NCI-H345 treated with DMSO at 0.1 percent for 48 hours (cell line): ENCODE measurements around the gene DOCK2.
"Not testable (repeated sequence)": the region's sequence is repeated elsewhere in the genome, so short reads cannot be mapped to it uniquely, and the experiment has no call there.

Experiments
- DNase-seq: peaks from one replicate; lab custom pipeline; 2025; ENCODE audit not compliant: unreplicated experiment; lab: John Stamatoyannopoulos, UW

The DOCK2 gene

DNA sequence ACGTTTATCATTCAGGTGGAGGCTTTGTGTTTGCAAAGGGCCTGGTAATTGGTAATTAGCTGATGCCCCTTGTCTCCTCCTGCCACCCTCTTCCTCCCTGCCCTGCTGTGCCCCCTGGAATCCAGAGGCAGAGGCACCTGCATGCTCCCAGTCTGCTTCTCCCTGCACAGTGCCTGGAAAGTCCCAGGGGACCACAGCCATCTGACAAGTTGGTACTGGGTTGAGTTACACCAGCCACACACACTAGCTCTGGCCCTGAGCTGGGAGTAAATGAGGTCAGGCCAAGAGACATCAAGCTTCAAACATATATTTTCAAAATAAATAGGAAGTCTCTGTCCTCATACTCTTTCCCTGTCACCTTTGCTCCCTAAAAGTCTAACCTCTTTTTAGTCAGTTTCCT is 286.9 kb downstream of the DOCK2 start:
- no peak for DNase-seq

DNA sequence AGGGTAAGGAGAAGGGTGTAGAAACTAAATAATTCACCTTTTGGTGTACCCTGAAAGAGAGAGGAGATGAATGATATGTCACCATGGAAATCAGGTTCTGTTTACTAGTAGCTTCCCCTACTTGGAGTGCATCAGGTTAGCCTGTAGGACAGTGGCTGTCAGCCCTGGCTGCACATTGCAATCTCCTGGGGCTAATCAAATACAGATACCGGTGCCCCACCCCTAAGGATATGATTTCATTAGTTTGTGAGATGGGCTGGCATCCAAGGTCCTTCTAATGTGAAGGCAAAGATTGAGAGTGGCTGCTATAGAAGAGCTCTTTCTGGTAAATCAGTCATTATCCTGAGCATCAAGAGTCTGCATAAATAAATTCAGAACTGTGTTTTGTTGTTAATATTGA is 296.1 kb downstream of the DOCK2 start:
- no peak for DNase-seq

DNA sequence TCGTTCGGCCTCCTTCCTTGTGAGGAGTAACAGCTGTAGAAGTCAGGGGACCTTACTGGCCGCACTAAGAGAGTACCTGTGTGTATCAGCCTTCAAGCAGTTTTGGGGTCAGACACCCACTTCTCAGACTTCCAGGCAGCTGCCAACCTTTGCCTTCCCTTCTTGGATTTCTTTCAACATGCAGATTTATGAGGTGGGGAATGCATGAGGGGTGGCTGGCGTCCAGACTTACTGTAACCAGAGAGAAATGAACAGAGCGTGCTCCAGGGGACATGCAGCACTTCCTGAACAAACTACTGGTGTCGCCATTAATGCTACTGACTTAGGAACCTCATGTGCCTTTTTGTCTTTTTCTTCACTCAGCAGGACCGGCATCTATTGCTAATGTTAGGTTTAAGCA is 296.5 kb downstream of the DOCK2 start:
- DNase-seq = no peak

DNA sequence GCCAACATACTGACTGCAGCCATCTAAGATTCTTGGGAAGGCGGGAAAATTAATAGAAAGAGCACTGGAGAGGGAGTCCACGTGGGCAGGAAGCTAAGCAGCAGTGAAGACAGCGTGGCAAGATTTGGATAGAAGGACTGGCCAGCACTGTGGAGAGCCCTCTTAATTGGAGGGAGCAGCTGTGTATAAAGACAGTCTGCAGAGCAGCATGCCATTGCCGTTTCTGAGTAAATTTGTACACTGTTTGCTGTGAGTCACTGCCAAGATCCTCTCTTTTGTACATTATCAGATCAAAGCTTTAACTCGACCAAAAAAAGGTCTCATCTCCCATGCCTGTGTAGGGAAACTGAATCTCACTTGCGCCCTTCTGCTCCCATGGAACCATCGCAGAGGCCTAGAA is 297.9 kb downstream of the DOCK2 start:
- DNase-seq = no peak

DNA sequence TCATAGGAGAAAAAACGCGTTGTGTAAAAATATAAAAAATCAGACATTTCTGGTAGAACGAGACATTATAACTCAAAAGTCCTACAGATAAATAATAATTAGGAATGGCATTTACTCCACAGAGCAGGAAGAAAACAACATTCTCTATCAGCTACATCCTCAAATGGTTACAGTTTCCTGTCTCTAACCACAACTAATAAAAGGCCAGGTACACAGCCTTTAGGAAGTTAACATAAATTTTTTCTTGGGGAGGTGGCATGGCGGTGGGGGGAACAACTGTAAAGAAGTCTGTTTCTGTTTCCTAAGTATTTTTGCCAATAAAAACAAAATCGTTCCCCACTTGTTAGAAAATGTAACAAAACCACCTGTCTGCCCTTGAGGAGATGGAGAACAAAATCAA is 298.7 kb downstream of the DOCK2 start:
- DNase-seq = no peak

DNA sequence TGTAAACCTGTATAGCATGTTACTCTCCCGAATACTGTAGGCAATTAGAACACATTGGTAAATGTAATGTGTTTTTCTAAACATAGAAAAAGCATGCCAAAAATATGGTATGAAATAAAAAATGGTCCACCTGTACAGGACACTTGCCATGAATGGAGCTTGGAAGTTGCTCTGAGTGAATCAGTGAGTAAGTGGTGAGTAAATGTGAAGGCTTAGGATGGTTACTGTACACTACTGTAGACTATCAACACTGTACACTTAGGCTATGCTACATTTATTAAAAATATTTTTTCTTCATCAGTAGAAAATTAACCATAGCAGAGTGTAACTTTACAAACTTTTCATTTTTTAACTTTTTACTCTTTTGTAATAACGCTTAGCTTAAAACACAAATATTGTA is 301.4 kb downstream of the DOCK2 start:
- DNase-seq = no peak

DNA sequence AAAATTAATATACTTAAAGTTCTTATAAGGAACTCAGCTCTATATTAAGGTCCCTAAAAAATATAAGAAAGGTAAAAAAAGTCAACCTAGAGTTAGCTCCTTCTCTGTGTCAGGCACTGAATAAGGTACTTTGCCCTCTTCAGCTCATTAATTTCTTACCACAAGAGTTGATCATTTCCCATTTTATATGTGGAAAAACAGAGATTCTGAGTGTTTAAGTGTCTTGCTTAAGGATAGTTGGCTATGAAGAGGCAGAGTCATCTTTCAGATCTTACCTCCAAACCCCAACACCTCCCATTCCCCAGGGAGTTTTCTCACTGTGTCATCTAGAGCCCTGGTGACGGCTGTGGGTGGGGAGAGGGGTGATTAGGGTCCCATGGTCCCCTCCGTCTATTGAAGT is 302.7 kb downstream of the DOCK2 start:
- DNase-seq = no peak

DNA sequence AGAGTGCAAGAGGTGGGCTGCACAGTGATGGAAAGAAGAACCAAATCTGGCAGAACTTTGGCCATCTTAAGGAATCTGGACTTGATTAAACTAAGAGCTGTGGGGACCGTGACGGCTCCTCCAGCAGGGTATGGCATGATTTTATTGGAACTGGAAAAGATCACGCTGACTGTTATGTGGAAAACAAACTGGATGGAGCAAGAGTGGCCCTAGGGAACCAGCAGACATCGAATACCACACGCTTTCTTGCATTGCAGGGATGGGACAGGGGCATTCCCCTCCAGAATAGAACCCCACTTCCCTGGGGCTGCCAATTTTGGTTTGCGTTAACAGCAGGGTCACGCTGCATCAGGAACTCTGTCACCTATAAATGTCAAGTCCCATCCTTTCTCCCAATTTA is 304.5 kb downstream of the DOCK2 start:
- no peak for DNase-seq

DNA sequence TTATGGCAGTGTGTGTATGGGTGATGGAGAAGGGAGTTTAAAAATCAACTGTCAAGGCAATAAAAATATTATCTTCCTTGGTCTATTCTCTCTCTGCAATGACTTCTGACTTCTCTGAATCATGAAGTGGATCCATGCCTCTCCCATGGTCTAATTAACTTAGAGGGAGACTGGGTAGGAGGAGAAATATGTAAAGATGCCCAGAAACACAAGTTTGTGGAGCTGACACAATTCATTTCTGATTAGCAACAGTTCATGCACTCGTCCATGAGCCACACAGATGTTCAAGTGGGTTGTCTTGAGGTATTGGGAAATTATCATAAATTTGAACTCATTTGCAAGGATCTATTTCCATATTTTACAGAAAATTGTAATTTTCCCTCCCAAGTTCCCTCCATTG is 305.1 kb downstream of the DOCK2 start:
- no peak for DNase-seq

DNA sequence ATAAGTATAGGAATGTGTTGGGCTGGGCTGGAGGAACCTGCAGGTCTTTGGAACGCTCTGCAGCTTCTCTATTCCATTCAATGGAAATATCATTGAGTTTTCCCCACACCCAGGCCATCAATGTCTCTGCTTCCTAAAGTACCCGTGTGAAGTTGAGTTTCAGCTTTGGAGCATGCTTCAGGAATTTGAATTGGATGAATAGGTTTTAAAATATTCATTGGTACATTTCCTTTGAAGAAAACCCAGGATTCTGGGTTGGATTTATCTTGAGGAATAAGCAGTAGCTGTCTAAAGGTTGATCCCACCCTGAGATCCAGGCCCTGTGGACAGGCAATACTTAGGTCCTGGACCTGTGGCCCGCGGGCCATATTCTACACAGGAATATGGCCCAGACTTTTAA is 306.0 kb downstream of the DOCK2 start:
- no peak for DNase-seq

DNA sequence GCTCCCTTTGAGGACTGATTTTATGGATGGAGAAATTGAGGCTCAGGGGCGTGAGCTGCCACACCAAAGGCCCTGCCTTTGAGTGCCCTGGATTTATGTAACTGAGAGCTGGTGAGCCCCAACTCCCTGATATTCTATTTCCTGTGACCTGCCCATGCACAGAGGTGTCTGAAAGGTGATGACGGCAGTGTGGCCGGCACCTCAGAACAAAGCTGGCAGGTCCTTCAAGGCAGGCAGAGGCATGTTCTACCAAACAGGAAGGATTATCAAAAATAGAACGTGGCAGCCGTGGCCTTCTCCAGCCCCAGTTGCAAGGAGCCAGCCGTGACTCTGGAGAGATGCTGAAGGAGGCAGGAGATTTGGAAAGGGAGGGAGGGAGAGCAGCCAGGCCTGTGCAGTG is 307.0 kb downstream of the DOCK2 start:
- no peak for DNase-seq

DNA sequence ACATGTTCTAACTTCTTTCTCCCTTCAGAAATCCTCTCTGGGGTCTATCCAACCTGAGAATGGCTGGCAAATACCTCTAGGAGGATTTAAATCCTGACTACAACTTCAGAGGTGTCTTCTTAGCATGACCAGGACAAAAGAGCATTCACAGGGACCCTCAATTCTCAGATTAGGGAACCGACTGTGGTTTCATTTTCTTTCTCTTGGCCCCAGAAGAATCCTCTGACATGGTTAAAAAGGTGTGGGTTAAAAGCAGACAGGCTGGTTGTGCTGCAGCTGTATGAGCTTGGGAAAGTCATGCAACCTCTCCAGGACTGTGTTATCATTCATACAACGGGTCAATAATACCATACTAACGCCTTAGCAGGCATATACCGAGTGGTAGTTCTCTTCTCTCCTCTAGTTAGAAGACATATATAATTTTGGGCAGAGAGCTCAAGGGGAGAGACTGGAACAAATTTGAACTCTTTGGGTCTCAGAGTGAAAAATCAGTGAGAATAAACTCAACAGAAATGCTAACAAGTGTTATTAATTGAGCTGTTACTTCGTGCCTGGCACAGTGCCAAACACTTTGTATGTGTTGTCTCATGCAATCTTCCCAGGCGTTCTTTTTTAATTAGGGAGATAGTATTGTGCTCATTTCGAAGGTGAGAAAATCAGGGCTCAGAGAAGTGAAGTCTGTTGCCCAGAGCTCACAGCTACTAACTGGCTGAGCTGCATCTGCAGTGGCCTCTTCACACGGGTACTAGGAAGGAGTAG is 308.0 kb downstream of the DOCK2 start:
- no peak for DNase-seq

DNA sequence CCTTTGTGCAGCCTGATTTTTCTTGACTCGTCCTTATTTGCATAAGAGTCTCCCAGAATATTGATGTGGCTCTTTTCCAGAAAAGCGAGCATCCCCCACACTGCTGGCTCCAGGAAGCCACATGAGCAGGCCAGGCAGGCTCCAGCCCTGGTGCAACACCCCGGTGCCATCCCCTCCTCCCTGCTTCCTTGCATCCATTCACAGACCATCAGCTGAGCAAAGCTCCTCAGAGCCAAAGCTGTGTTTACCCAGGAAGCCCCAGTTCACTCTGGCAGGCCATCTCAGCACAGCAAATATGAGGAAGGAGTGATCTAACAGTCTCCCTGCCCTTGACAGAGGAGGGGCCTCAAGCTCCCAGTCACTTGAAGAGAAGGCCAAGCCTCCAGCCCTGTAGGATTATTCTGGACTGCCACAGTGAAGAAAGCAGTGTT is 308.8 kb downstream of the DOCK2 start:
- no peak for DNase-seq

DNA sequence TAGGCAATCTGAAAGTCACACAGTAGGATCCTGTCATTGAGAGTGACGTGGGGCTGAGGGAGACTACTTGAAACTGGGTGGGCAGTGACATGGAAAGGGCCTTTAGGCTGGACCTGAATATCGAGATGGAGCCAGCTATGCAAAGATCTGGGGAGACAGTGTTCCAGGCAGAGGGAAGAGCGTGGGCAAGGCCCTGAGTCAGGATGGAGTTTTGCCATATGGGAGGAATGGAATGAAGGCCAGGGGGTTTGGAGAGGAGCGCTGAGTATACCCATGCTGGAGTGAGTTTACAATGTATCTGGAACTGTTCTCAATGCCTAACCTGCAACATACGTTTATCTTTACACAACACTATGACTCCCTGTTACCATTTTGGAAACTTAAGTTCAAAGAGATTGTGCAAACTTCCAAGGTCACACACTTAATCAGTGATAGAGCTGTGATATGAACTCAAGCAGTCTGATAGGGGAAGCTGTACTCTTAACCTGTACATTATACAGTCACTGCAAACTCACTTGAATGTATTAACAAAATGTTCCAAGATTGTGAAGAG is 309.7 kb downstream of the DOCK2 start:
- DNase-seq = no peak

DNA sequence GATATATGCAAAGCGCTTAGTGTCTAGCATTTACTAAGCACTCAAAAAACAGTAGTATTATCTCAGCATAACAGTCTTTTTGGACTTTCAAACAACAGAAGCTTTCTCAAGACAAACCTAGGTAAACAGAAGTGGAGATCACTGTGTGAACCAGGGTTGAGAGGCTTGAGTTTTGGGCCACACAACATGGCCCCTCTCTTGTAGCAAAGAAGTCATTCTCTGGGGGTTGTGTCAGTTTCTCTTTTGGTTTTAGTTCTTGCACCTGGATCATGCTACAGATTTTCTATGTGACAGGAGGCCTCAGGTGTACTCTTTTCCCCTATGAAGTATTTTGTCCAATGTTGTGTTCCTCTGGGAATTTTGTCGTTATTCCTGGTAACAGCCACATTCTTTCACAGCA is 313.3 kb downstream of the DOCK2 start:
- no peak for DNase-seq

DNA sequence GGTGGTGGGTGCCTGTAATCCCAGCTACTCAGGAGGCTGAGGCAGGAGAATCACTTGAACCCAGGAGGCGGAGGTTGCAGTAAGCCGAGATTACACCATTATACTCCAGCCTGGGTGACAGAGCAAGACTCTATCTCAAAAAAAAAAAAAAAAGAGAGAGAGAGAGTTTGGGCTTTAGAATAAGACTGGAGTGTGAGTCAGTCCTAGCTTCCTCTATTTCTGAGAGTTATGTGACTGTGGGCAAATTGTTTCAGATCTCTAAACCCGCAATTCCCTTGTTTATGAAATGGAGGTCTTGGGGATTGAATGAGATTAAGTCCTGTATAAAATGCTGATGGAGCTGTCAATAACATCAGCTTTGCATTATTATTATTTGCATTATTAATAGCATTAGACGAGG is 316.1 kb downstream of the DOCK2 start:
- DNase-seq = not testable (repeated sequence)

DNA sequence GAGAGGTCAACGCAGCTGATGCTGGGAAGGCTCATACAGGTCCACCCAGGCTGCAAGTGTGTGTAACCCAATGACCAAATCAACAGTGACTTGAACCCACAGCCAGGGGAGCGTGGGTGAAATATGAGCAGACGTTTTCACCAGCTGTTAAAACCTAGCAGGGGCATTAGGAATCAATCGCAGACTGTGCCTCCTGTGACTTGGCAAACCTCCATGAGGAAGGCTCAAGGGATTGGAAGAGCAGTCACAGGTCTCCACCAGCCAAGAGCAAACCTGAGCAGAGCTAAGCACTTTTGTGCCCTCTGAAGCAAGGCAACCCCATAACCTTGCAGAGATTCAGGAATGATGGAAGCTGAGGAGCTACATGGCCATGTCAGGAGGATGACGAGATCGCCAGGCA is 317.7 kb downstream of the DOCK2 start:
- DNase-seq = no peak

DNA sequence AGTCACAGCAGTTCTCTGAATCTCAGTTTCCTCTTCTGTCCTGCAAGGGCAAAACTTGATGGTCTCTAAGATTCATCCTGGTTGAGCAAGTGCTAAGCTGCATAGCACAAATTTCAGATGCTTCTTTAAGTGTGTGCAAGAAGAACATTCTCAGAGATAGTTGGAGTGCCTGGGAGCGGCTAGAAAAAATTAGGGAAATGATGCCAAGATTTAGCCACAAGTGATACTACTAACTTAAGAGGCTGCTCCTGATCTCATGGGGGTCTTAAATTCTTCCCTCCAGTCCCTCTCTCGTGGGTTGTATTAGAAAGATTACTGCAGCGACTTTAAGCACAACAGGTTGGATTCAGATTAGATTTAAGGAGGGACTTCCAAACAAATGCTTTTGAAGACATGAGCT is 319.1 kb downstream of the DOCK2 start:
- DNase-seq = no peak

DNA sequence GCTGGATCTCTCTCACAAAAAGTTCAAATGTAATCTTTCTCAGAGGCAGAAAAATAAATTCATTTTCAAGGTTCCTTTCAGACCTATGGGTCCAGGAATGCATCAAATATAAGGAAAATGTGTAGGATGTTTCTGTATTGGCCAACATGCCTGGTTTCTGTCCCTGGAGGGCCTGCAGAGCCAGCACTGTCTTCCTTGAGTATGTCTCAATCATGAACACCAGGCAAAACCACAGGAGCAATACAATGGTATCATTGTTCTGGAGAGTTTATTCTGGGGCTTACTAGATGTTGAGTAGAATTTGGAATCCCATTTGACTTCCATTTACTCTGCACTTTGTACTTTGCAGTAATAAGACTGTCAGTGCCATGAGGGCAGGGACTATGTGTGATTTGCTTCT is 319.7 kb downstream of the DOCK2 start:
- no peak for DNase-seq

DNA sequence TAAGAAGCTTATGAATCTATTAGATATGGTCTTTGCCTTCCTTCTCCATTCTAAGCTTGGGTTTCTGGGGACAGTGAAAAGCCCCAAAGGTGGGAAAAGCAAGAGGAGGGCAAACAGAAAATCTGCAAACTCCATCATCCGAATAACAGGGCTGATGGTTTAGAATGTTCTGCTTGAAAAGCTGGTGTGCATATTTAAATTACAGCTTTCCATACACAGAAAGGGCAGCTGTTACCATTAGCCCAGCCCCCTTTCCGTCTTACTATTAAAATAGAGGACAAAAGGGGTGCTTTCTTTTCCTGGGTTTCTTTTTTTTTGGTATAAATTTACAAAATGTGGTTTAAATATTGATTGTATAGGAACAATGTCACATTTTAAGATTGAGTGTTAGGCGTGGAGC is 321.2 kb downstream of the DOCK2 start:
- no peak for DNase-seq

DNA sequence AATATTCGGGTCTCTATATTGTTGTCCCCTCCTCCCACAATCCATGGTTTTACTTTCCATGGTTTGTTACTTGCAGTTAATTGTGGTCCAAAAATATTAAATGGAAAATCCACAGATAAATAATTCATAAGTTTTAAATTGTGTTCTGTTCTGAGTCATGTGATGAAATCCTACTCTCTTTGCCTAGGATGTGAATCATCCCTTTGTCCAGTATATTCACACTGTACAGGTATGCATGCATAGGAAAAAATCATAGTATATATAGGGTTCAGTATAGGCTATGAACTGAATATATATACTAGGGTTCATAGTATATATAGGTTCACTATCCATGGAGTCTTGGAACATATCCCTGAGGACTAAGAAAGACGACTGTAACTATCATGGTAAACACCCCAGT is 323.6 kb downstream of the DOCK2 start:
- DNase-seq = no peak

DNA sequence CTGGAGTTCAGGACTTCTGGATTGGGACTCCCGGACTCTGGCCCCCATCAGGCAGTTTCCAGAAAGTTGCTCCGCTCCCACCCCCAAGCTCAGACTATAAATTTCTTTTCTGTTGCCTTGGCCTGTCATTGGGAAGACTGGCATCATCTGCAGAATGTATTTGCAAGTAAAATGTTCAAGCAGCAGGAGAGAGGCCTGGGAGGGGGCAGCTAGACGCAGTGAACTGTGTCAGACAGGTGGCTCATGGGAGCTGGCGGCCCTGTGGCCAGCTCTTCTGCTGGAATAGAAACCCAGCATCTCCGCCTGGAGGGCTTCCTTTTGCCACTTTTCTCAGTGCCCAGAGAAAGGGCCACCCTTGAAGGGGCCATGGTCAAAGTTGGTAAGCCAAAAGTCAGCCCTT is 327.2 kb downstream of the DOCK2 start:
- no peak for DNase-seq

DNA sequence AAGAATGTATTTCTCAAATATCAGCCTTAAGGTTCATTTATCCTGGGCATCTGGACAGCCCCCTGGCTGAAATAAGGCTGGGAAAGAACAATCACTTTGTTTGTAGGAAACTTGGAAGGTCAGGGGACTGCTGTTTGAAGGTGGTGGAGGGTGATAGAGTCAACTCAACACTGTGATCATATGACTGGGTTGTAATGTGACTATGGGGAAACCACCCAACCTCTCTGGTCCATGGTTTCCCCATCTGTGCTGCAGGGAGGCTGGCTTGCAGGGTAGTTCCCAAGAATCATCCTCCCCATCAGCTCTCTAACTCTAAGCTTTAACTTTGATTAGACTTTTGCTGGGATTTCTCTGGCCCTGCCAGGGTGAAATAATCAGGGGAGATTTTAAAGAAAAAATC is 333.3 kb downstream of the DOCK2 start:
- no peak for DNase-seq
